Sigmoid colon (tissue), 7 donors: Measurements from ENCODE around the gene SH3BP1. TPM values are rescaled to one million over a fixed set of nuclear protein-coding genes. Genes with fewer than 3 reads are reported as not detected.
A peak's percentile ranks its signal among the peaks of the same experiment; 100 is the strongest.

Experiments
- DNase-seq: peaks from one replicate; pipeline ENCODE4 v3.0.0-alpha.2; 2019
- H3K27ac ChIP-seq, 4 donors: fragments of 200-600 bp; sonication (generic); one replicate each; pipeline ENCODE4 v1.5.1; 2016 to 2019; ENCODE audit warnings: mild to moderate bottlenecking in 1 of 4
- H3K27me3 ChIP-seq, 3 donors: fragments of 200-600 bp; sonication (generic); one replicate each; pipeline ENCODE4 v1.5.1; 2019; ENCODE audit warnings: mild to moderate bottlenecking in 1 of 3
- H3K36me3 ChIP-seq, 4 donors: fragments of 200-600 bp; sonication (generic); one replicate each; pipeline ENCODE4 v1.5.1; 2016 to 2019
- H3K4me1 ChIP-seq, 4 donors: fragments of 200-600 bp; sonication (generic); one replicate each; pipeline ENCODE4 v1.5.1; 2017 to 2019
- H3K4me3 ChIP-seq, 4 donors: fragments of 200-600 bp; sonication (generic); one replicate each; pipeline ENCODE4 v1.5.1; 2017 to 2019; ENCODE audit warnings: mild to moderate bottlenecking in 2 of 4, moderate library complexity in 1 of 4
- H3K9me3 ChIP-seq, 4 donors: fragments of 200-600 bp in 3 of 4; sonication (generic) in 3 of 4; one replicate each; pipeline versions ENCODE4 v1.5.1 to v1.6.1; 2013 to 2019
- CTCF ChIP-seq, 4 experiments: fragments of 450-650 bp in 3 of 4; fragments of 200-600 bp in 1 of 4; IDR thresholded peaks; one replicate each; pipeline ENCODE4 v1.5.1; 2016 to 2019; ENCODE audit warnings: antibody characterized with exemption in 4 of 4, mild to moderate bottlenecking in 3 of 4, moderate library complexity in 2 of 4
- EP300 ChIP-seq, 4 donors: sonication (generic); formaldehyde crosslinking; IDR thresholded peaks; one replicate each; pipeline ENCODE4 v1.6.1; 2017; ENCODE audit warnings: antibody characterized with exemption in 4 of 4
- POLR2A ChIP-seq, 2 donors: fragments of 450-650 bp; IDR thresholded peaks; one replicate each; pipeline ENCODE4 v1.6.1; 2016; ENCODE audit warnings: antibody characterized with exemption in 2 of 2, mild to moderate bottlenecking in 2 of 2, moderate library complexity in 2 of 2
- POLR2AphosphoS5 ChIP-seq, 4 donors: sonication (generic); formaldehyde crosslinking; IDR thresholded peaks; one replicate each; pipeline ENCODE4 v1.6.1; 2017; ENCODE audit warnings: antibody characterized with exemption in 4 of 4
- WGBS, 2 donors: extraction: QIAGEN DNeasy Blood & Tissue Kit; methylation state at CpG; one replicate each; pipeline ENCODE4 v1.1.7; 2013; 5-methylcytosine and 5-hydroxymethylcytosine counted together
- intact Hi-C: fragments of 100-400 bp; cut with DNase I; formaldehyde crosslinking; loops from one replicate; pipeline ENCODE4 v1.15.1; 2023
- polyA plus RNA-seq, 3 donors: library from polyadenylated mRNA; stranded (reverse); fragments of 200-250 nt; gene quantifications; one replicate each; pipeline ENCODE4 v1.2.3, GENCODE V29; 2013
- total RNA-seq, 4 donors: library from RNA; depleted of rRNA; stranded (reverse); fragments of >200 nt; gene quantifications; one replicate each; pipeline ENCODE4 v1.1.0, GENCODE V29; 2016
- donor health status: healthy with polysubstance abuse.
- donor health status: Bipolar disorder and iron deficiency.
- donor health status: healthy.

SH3BP1 gene
- total and polyA plus RNA-seq, 7 donors, result 1.4 to 71.2 (median 6.9) TPM

GRCh38 chr22:37619991-37620390, 19.5 kb upstream of the SH3BP1 start:
- peaks cover 6 to 80% (median 22%) of the 10 kb centered on the region in 4 donors for H3K36me3 ChIP-seq
- H3K27me3 ChIP-seq, result no peaks in the 10 kb centered on the region
- no peak overlapping the region for H3K4me3 ChIP-seq
- no peaks in the 10 kb centered on the region for H3K9me3 ChIP-seq
- H3K4me1 ChIP-seq, result peaks cover 0 to 19% (median 12%) of the 10 kb centered on the region in 4 donors
- intact Hi-C loops, result loop anchor here (5.0 to 10.0 kb wide), 2 partner anchors 132 to 335 kb away; partner anchors contain the start of genes C22orf23 and POLR2F
- TF ChIP-seq POLR2A (IDR thresholded peaks at IDR 0.05) (no peak), CTCF (IDR thresholded peaks at IDR 0.05) (no peak), POLR2AphosphoS5 (IDR thresholded peaks at IDR 0.05) (no peak), EP300 (IDR thresholded peaks at IDR 0.05) (no peak)
- H3K27ac ChIP-seq, result no peak overlapping the region
- DNase-seq, result peak; percentile 64
- WGBS, 2 donors, result 91 to 93% methylated on average over 7 of the region's 7 CpGs

- no peaks in the 10 kb centered on the region for H3K9me3 ChIP-seq
- no peak overlapping the region for H3K4me3 ChIP-seq
- H3K4me1 ChIP-seq, result peaks cover 0 to 33% (median 23%) of the 10 kb centered on the region in 4 donors
- peak; percentile 63 for DNase-seq
- no peaks in the 10 kb centered on the region for H3K27me3 ChIP-seq
- TF ChIP-seq POLR2A (IDR thresholded peaks at IDR 0.05) (no peak), EP300 (IDR thresholded peaks at IDR 0.05) (no peak), POLR2AphosphoS5 (IDR thresholded peaks at IDR 0.05) (no peak), CTCF (IDR thresholded peaks at IDR 0.05) (no peak)
- H3K36me3 ChIP-seq, result peaks cover 6 to 67% (median 20%) of the 10 kb centered on the region in 4 donors
- WGBS, 2 donors, result 91% methylated on average over 12 of the region's 12 CpGs
- no peak overlapping the region for H3K27ac ChIP-seq
- intact Hi-C loops, result loop anchor here (5.0 to 10.0 kb wide), 2 partner anchors 131 to 333 kb away; partner anchors contain the start of genes C22orf23 and POLR2F
Observed at GRCh38 chr22:37621352-37621860, 18.1 kb upstream of the SH3BP1 start.

DNA sequence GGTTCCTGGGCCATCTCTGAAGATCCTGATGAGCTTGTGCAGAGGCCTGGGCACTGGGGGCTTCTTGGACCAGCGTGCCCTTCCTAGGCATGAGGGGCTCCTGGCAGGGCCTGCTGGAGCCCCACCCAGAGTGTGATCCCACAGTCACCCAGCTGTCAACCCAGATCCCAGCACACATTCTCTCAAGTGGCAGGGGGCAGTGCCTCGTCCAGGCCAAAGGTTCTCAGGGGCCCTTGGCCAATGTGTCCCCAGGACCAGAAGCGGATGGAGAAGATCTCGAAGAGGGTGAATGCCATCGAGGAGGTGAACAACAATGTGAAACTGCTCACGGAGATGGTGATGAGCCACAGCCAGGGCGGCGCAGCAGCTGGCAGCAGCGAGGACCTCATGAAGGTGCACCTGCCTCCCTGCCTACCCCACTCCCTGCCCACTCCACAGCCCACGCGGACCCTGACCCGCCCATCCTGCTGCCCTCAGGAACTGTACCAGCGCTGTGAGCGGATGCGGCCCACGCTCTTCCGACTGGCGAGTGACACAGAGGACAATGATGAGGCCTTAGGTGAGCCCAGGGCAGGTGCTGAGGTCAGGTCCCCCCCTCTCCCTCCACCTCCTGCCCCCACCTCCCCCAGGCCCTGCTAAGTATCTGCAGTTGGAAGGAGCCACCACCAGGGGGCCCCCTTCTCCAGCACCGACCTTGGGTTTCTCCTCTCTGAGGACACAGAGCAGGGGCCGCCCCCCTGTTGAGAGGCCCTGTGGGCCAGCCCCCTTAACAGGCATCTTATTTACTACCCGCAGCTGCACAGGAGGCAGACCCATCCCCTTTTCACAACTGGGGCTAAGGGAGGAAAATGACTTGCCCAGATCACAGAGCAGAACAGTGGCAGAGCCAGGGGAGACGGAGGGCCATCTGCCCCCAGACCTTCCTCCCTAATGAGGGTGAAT, 16.1 kb upstream of the SH3BP1 start:
- Histone ChIP-seq H3K36me3 (peaks cover 0 to 51% (median 12%) of the 10 kb centered on the region in 4 donors), H3K4me3 (no peak overlapping the region), H3K27me3 (no peaks in the 10 kb centered on the region), H3K4me1 (peaks cover 0 to 50% (median 38%) of the 10 kb centered on the region in 4 donors), H3K9me3 (no peaks in the 10 kb centered on the region), H3K27ac (peak overlapping the region in 3 of 4 donors; percentile 82 to 92 (median 91))
- TF ChIP-seq POLR2AphosphoS5 (IDR thresholded peaks at IDR 0.05) (no peak), CTCF (IDR thresholded peaks at IDR 0.05) (peak; percentile 51 to 99 (median 65)), EP300 (IDR thresholded peaks at IDR 0.05) (no peak), POLR2A (IDR thresholded peaks at IDR 0.05) (no peak)
- 51 to 61% methylated on average over 22 of the region's 22 CpGs for WGBS, 2 donors
- peak; percentile 85 for DNase-seq
- intact Hi-C loops, result loop anchor here (2.0 to 10.0 kb wide), 3 partner anchors 57 to 331 kb away; partner anchors contain the start of genes C22orf23 and POLR2F

GRCh38 chr22:37624017-37624365, 15.5 kb upstream of the SH3BP1 start:
- peaks cover 0 to 50% (median 38%) of the 10 kb centered on the region in 4 donors for H3K4me1 ChIP-seq
- no peak for DNase-seq
- H3K27ac ChIP-seq, result peak overlapping the region in 3 of 4 donors; percentile 82 to 92 (median 91)
- H3K9me3 ChIP-seq, result no peaks in the 10 kb centered on the region
- H3K36me3 ChIP-seq, result peaks cover 0 to 51% (median 6%) of the 10 kb centered on the region in 4 donors
- no peak overlapping the region for H3K4me3 ChIP-seq
- H3K27me3 ChIP-seq, result no peaks in the 10 kb centered on the region
- intact Hi-C loops, result loop anchor here (2.0 to 10.0 kb wide), 3 partner anchors 57 to 331 kb away; partner anchors contain the start of genes C22orf23 and POLR2F
- WGBS, 2 donors, result 18 to 65% methylated on average over 6 of the region's 6 CpGs
- TF ChIP-seq CTCF (IDR thresholded peaks at IDR 0.05), result no peak
- TF ChIP-seq POLR2A (IDR thresholded peaks at IDR 0.05), result no peak
- peak in 1 of 4 donors; percentile 14 for TF ChIP-seq POLR2AphosphoS5 (IDR thresholded peaks at IDR 0.05)
